Fibroblast of pulmonary artery (primary cell): Measurements from ENCODE around the gene C16orf95.
A peak's percentile ranks its signal among the peaks of the same experiment; 100 is the strongest.

ENCODE experiments used
- DNase-seq: peaks from one replicate; pipeline ENCODE4 v3.0.0-alpha.2; 2010; ENCODE audit warnings: low read depth
- H3K4me3 ChIP-seq: replicated peaks from 2 replicates; pipeline ENCODE4 v1.5.1; 2011; ENCODE audit warnings: low read depth, mild to moderate bottlenecking, control low read depth, low read length, moderate library complexity
- CTCF ChIP-seq: IDR thresholded peaks from 2 replicates; pipeline ENCODE4 v1.5.1; 2011; ENCODE audit warnings: mild to moderate bottlenecking, control low read depth, low read length, inconsistent platforms; ENCODE audit errors: missing control alignments

C16orf95 gene

GRCh38 chr16:87286839-87287626, 30.2 kb downstream of the C16orf95 start:
- DNase-seq, result no peak
- no peak overlapping the region for H3K4me3 ChIP-seq
- TF ChIP-seq CTCF, result no peak

DNA sequence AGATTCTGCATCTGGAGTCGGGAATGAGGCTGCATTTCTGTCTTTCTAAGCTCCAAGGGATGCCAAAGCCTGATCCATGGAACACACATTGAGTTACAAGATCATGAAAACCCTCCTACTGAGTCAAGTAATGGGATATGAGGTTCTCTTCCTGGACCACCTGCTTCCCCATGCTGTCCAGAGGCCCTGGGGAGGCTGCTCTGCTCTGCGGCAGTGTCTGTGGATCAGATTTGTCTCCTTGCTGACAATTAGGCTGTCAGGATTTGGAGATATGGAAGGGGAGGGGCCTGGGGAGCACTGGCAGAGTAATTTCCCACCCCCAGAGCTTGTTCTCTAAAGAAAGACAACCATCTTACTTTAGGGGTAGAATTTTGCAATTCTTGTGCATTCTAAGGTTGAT, 33.0 kb downstream of the C16orf95 start:
- no peak for DNase-seq
- TF ChIP-seq CTCF, result no peak
- H3K4me3 ChIP-seq, result no peak overlapping the region

DNA sequence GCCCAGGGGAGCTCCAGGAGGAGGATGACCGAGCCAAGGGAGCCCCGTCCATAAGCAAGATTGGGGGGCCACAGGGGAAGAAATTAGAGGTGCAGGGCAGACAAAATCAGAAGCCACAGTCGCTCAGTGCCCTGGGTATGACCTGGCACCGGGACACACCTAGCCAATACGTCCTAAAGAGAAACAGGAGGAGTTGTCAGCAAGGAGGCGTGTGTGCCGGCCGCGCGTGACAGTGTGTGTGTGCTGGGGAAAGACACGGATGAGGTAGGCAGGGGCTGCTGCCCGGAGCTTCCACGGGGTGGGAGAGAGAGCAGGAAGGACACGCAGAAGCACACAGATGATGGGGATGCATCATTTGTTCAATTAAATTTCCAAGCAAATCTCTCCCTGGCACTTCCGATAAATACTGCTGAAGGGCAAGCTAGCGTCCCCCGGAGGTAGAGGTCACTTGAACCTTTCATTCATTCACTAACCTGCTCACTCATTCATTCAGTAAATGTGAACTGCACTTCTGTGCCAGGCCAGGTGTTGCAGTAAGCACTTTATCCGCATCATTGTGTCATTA, 38.0 kb downstream of the C16orf95 start:
- TF ChIP-seq CTCF, result no peak
- DNase-seq, result no peak
- no peak overlapping the region for H3K4me3 ChIP-seq

DNA sequence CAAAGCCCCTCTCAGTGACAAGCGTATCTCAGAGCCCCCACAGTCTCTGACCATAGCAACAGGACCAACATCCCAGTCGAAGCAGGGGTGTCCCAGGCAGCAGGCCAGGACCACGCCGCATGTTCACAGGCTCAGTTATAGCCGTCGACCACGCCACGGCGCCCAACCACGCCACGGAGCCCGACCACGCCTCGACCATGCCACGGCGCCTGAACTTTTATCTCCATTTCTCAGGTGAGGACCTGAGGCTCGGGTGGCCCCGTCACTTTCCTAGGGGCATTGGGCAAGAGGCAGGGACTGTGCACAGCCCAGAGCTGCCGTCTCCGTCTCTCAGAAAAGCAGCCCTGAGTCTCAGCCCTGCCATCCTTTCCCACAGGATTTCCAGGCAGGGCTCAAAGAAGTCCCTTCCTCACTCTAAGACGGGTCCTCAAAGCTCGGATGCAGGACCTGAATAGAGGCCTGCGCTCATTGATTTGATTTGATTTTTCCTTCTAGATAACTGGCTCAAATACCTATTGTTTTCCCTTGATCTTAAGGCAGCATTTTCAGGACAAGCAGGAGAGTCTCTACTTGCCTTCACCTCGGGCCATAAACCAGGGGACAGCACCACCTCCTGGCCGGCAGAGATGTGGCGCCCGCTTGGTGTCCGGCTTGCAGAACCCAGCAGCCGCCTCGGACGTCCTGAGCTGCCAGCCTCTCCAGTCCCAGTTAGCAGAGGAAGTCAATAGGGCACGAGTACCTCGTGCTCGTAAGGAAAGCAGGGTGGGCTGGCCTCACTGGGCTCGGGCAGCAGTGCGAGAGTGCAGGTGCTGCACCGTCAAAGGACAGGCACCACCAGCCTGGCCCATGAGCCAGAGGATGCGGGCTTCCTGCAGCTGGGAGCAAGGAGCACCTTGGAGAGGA, 38.8 kb downstream of the C16orf95 start:
- no peak overlapping the region for H3K4me3 ChIP-seq
- peak; percentile 87 for DNase-seq
- TF ChIP-seq CTCF, result peak; percentile 87

- no peak for DNase-seq
- no peak overlapping the region for H3K4me3 ChIP-seq
- no peak for TF ChIP-seq CTCF
Observed at GRCh38 chr16:87276924-87277323, 40.3 kb downstream of the C16orf95 start.

- no peak for TF ChIP-seq CTCF
- DNase-seq, result no peak
- no peak overlapping the region for H3K4me3 ChIP-seq
Observed at GRCh38 chr16:87276091-87276701, 41.0 kb downstream of the C16orf95 start.
